Lung microvascular endothelial cell (primary cell): Measurements from ENCODE around the gene GPA33. TPM values are rescaled to one million over a fixed set of nuclear protein-coding genes. Genes with fewer than 3 reads are reported as not detected.

ENCODE experiments used
- DNase-seq, 2 donors: peaks; one replicate each; pipeline versions ENCODE4 v3.0.0 to v3.0.0-alpha.2; 2010; ENCODE audit warnings: low read depth in 2 of 2
- total RNA-seq: library from RNA; depleted of rRNA; stranded (reverse); fragments of >200 nt; gene quantifications from 2 replicates; pipeline ENCODE4 v1.2.1, GENCODE V29; 2014

Gene GPA33
- not detected in 2 replicates for total RNA-seq

- DNase-seq: no peak
Observed at GRCh38 chr1:167090314-167090942, at the start of gene GPA33. TSS of gene GPA33 (minus strand) at chr1:167090377. CDS start at chr1:167090287, 90 bp downstream.

- DNase-seq: no peak
Observed at GRCh38 chr1:167138703-167139102, 48.5 kb upstream of the GPA33 start.

GRCh38 chr1:167137793-167138510, 47.8 kb upstream of the GPA33 start:
- no peak for DNase-seq

- no peak for DNase-seq
Observed at GRCh38 chr1:167137332-167137781, 47.2 kb upstream of the GPA33 start.

- DNase-seq: no peak
Observed at GRCh38 chr1:167136806-167137205, 46.6 kb upstream of the GPA33 start.

- no peak for DNase-seq
Observed at GRCh38 chr1:167136191-167136614, 46.0 kb upstream of the GPA33 start.

- no peak for DNase-seq
Observed at GRCh38 chr1:167135281-167135840, 45.2 kb upstream of the GPA33 start.

- DNase-seq: no peak
Observed at GRCh38 chr1:167132301-167133010, 42.3 kb upstream of the GPA33 start.

GRCh38 chr1:167130829-167131510, 40.8 kb upstream of the GPA33 start:
- no peak for DNase-seq

- DNase-seq: no peak
Observed at GRCh38 chr1:167128261-167129227, 38.4 kb upstream of the GPA33 start.

GRCh38 chr1:167127661-167128060, 37.5 kb upstream of the GPA33 start:
- no peak for DNase-seq

- no peak for DNase-seq
Observed at GRCh38 chr1:167127236-167127635, 37.1 kb upstream of the GPA33 start.

GRCh38 chr1:167126811-167127210, 36.6 kb upstream of the GPA33 start:
- no peak for DNase-seq

GRCh38 chr1:167126317-167126716, 36.1 kb upstream of the GPA33 start:
- DNase-seq: no peak

GRCh38 chr1:167122568-167122967, 32.4 kb upstream of the GPA33 start:
- DNase-seq: no peak

GRCh38 chr1:167122121-167122480, 31.9 kb upstream of the GPA33 start:
- DNase-seq: no peak

GRCh38 chr1:167121375-167122120, 31.4 kb upstream of the GPA33 start:
- DNase-seq: peak in 1 of 2 donors; percentile 1

- DNase-seq: no peak
Observed at GRCh38 chr1:167120899-167121298, 30.7 kb upstream of the GPA33 start.

GRCh38 chr1:167119696-167120095, 29.5 kb upstream of the GPA33 start:
- DNase-seq: no peak

GRCh38 chr1:167118188-167118587, 28.0 kb upstream of the GPA33 start:
- no peak for DNase-seq
